Left renal pelvis (tissue), 4 donors: ENCODE results near the gene SECTM1. TPM values are rescaled to one million over a fixed set of nuclear protein-coding genes. Genes with fewer than 3 reads are reported as not detected.

ENCODE experiments used
- DNase-seq, 4 donors: peaks; one replicate each; pipeline ENCODE4 v3.0.0-alpha.2; 2013; ENCODE audit warnings: low read depth in 4 of 4, low spot score in 3 of 4
- polyA plus RNA-seq, 4 donors: library from polyadenylated mRNA; unstranded; fragments of 120-200 nt; gene quantifications; one replicate each; pipeline ENCODE4 v1.2.1, GENCODE V29; 2013; ENCODE audit not compliant: insufficient read length in 4 of 4

Gene SECTM1
- polyA plus RNA-seq, 4 donors, result 1.3 to 13.6 (median 1.9) TPM

- DNase-seq, result no peak
Measured at GRCh38 chr17:82329683-82330321, 3.8 kb downstream of the SECTM1 start.

DNA sequence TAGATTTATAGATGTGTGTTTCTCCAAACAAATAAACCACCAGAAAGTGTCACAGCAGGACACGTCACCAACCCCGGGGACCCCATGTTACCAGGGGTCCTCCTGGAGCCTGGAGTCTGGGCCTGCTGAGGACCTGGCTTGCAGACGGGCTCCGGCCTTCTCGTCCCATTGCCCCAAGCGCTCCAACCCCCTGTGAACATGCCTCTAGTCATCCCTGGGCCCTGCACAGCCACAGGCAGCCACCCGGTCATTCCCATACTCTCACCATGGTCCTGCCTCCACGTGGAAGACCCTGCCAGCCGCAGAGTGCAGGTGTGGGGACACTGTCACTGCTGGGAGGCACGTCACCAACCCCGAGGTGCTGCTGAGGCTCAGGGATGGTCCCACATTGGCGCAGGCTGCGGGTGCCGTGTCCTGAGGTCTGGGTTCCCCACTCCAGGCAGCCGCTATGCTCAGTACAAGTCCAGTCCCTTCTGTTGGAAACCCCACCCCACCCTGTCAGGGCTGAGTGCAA is 4.5 kb downstream of the SECTM1 start:
- no peak for DNase-seq

DNA sequence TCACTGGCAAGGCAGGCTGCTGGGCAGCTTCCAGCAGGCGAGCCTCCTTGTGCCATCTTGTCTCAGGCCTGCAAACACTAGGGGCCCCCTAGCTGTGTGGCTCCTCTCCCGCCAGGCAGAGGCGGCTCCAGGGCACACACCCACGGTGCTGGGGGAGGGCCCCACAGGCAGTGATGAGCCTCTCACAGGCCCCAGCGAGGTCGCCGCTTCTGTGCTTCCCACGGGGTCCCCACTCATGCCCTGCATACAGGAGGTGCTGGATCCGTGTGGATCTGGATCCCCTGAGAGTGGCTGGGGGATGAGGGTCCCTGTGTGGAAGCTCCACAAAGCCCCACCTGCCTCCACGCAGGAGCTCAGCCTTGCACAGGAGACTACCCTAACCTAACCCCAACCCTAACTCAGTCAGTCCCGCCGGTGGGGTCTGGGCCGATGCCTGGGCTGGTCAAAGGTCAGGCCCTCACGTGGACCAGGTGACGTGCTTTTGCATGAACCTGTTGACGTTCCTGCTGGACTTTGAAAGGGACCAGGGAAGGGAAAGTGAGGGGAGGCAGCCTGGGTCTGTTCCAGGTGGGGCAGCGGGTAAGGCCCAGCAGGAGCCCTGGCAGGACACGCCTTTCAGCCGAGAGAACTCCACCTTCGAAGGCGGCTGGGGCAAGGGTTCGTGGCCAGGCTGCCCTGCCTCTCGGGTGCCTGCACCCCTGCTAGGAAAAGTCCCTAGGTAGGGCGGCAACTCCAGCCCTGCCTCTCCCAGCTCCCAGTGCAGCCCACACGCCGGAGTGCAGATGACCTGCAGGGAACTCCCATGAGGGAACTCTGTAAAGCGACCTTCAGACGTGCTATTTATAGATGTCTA is 5.2 kb downstream of the SECTM1 start:
- DNase-seq, result no peak

DNA sequence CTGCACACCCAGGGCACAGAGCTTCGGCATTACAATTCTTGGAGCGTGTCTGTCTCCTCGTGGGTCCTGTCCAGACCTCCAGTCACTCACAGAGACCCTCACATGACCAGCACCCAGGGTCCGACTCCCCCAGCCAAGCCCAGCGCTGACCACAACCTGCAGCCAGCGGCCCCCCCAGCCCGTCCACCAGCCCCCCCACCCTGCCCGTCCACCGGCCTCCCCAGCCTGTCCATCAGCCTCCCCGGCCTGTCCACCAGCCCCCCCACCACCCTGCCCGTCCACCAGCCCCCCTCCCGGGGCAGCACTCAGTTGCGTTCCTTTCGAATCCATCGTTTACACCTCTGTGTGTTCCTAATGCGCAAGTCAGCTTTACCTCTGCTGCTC is 5.8 kb downstream of the SECTM1 start:
- DNase-seq, result no peak

DNA sequence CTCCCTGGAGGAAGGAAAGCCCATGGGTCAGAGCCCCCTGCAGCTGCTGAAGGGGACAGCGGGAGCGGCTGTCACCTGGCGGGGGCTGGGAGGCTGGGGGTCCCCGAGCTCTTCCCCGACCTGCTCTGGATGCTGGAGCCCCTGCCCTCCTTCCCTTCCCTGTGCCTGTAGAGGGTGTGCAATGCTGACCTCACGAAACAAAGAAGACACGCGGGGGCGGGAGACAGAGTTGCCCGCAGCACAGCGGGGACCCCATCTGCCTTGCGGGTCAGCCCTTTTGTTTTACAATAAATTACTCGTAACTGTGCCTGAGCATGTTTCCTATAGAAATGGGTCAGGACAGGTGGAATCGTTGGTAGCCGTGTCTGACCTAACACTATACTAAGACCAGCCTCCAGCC is 6.3 kb downstream of the SECTM1 start:
- DNase-seq, result no peak

GRCh38 chr17:82325286-82326180 is 8.0 kb downstream of the SECTM1 start:
- no peak for DNase-seq

- DNase-seq, result no peak
Measured at GRCh38 chr17:82324566-82325285, 8.8 kb downstream of the SECTM1 start.

GRCh38 chr17:82323514-82324234 is 9.9 kb downstream of the SECTM1 start:
- DNase-seq, result no peak

DNA sequence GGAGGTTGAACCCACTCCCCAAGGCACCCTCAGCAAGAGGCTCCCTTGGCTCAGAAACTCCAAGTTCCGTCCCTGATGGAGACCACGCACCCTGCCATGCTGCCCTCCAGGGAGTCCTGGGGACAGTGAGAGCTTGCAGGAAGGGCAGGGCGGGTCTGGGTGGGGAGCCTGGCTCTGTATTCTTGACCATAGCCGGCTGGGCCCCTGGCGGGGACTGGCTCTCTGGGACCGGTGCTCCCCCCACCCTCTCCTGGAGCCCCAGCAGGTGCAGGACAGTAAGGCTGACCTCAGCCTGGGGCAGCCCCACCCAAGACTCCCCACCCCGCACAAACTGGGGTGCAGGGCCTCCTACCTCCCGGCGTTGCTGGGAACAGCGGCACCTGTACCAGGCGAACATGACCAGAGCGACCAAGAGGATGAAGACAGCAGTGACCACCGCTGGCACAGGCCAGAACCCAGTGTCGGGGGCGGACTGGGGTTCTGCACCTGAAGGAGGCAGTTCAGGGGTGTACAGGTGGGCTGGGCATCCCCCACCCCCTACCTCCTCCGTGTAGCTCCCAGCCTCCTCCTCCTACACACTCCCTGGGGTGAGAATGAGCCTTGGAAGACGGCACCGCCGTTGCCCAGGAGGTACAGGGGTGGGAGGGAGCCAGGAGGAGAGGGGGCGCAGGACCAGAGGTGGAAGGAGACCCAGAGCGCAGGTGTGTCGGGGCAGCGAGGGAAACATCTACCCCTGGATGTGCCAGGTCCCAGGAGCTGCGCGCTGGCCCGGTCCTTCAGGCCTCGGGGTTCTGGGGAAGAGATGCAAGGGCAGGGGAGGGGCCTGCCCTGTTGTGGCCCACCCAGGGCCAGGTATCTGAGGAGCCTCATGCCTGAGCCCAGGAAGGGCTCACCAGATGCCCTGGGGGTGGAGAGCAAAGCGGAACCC is 10.8 kb downstream of the SECTM1 start:
- DNase-seq, result no peak

- no peak for DNase-seq
Measured at GRCh38 chr17:82321947-82322466, 11.6 kb downstream of the SECTM1 start.

DNA sequence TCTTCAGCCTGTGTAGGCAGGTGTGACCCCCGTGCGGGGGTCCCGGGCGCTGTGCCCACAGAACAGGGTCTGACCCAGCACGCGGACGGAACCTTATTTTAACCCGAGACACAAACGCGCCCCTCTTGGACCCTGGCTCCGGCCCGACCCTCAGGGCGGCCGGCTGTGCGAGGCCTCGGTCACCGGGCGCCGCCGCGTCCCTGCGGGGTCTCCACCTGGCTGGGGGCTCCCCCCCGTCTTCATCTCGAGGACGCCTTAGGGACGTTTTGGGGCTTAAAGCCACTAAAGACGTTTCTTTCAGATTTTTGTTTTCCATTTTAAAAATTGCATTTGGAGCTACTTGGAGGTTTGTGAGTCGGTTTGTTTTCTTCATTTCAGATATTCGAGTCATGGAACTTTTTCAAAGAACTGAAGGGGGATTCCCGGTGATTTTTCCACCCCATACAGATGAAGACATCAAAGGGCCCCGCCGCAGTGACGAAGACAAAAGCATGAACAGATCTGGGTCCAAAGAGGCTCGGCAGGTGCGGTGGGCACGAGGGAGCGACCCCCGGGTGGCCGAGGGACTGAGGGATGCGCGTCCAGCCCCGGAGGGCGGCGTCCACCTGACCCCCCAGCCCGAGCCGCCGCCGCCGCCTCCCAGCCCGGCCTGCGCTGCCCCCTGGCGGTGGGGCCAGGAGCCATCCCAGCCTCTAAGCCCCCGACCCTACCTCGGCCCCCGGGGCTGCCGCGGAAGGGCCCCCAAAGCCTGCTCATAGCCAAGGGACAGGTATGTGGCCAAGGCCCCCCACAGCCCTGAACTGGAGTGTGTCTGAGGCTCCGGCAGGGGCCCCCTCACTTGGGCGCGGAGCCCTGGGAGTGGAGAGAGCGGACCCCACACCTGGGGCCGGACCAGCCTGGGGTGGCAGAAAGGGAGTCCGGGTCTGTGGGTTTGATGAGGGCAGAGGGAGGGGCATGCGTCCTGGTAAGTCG is 12.3 kb downstream of the SECTM1 start:
- no peak for DNase-seq

DNA sequence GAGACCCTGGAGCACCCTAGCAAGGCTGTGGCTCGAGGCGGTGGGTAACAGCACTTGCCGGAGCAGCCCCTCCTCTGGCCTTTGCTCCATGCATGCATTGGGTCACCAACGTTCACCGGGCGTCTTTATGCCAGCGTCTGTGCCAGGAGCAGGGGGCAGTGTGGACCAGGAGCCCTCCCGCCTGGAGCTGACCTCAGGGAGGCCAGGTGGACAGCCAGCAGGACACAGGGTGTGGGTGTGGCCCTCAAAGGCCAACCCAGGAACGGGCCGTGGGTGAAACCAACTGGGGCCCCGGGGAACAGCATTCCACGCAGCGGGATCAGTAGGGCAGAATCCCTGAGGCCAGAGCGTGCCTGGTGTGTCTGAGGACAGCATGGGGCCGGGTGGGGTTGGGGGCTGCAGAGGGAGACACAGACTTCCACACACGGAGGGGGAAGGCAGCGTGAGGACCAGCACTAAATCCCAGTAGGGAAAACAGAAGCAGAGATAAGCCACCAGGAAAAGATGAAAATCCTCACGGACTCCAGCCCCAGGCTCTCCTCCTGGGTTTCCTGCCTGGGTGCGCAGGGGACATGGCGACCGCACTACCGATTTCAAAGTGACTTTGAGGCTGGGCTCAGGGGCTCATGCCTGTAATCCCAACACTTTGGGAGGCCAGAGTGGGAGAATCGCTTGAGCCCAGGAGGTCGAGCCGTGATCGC is 13.3 kb downstream of the SECTM1 start:
- DNase-seq, result no peak

DNA sequence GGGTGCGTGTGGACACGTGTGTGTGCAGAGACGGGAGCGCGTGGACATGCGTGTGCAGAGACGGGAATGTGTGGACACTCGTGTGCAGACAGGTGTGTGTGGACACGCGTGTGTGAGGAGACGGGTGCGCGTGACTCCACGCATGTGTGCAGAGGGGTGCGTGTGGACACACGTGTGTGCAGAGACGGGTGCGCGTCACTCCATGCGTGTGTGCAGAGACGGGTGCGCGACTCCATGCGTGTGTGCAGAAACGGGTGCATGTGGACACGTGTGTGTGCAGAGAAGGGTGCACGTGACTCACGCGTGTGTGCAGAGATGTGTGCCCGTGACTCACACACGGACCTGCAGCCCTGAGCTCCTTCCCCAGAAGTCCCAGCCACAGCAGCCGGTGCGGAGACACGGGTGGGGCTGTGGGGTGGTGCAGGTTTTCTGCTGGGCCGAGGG is 13.9 kb downstream of the SECTM1 start:
- DNase-seq, result no peak

DNA sequence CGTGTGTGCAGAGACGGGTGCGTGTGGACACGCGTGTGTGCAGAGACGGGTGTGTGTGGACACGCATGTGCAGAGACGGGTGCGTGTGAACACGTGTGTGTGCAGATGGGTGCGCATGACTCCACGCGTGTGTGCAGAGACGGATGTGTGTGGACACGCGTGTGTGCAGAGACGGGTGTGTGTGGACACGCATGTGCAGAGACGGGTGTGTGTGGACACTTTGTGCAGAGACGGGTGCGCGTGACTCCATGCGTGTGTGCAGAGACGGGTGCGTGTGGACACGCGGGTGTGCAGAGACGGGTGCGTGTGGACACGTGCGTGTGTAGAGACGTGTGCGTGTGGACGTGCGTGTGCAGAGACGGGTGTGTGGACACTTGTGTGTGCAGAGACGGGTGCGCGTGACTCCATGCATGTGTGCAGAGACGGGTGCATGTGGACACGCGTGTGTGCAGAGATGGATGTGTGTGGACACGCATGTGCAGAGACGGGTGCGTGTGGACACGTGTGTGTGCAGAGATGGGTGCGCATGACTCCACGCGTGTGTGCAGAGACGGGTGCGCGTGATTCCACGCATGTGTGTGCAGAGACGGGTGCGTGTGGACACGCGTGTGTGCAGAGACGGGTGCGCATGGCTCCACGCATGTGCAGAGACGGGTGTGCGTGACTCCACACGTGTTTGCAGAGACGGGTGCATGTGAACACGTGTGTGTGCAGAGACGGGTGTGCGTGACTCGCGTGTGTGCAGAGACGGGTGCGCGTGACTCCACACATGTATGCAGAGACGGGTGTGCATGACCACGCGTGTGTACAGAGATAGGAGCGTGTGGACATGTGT is 14.6 kb downstream of the SECTM1 start:
- no peak for DNase-seq

DNA sequence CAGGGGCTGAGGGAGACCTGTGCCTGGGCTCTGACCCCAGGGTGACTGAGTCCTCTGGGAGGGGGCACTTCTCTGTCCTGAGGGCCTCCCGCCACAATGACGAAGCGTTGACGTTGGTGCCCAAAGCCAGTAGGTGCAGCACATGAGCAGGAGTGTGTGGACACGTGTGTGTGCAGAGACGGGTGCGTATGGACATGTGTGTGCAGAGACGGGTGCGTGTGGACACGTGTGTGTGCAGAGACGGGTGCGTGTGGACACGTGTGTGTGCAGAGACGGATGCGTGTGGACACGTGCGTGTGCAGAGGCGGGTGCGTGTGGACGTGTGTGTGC is 15.4 kb downstream of the SECTM1 start:
- DNase-seq, result no peak
